Measurements from ENCODE around the gene DTNB. TPM values are rescaled to one million over a fixed set of nuclear protein-coding genes. Genes with fewer than 3 reads are reported as not detected.

DTNB gene
- total RNA-seq, 1 experiment from 2014 or later, result 51.9 TPM

GRCh38 chr2:25467743-25468142 is 205.6 kb downstream of the DTNB start:
- no peak for TF ChIP-seq EZH2 (IDR thresholded peaks at IDR 0.05; ENCODE audit: low read depth)
- no peak for TF ChIP-seq CTCF (conservative IDR thresholded peaks at IDR 0.05)
- Histone ChIP-seq H3K9me3 (ENCODE audit: insufficient read depth, low read depth) (no peaks in the 10 kb centered on the region), H3K4me3 (no peak overlapping the region), H3K9me2 (ENCODE audit: insufficient read depth) (no peaks in the 10 kb centered on the region), H3F3A (ENCODE audit: insufficient read depth, low read depth) (no peaks in the 10 kb centered on the region), H3K27me3 (ENCODE audit: insufficient read depth, low read depth) (no peaks in the 10 kb centered on the region), H3K27ac (no peak overlapping the region), H2AFZ (no peak overlapping the region), H3K4me2 (no peak overlapping the region), H3K4me1 (replicated peaks; ENCODE audit: insufficient read depth) (no peaks in the 10 kb centered on the region), H3K36me3 (ENCODE audit: low read depth) (no peaks in the 10 kb centered on the region), H3K79me2 (ENCODE audit: low read depth) (no peaks in the 10 kb centered on the region), H4K20me1 (ENCODE audit: insufficient read depth) (no peaks in the 10 kb centered on the region)
- ChIA-PET CTCF (no interaction called here), POLR2A (ENCODE audit: unreplicated experiment) (no interaction called here)
- no peak for DNase-seq
- no TSS peak for BruUV-seq (replicated peaks)
- intact Hi-C loops (cut with micrococcal nuclease; ENCODE audit: unreplicated experiment), result no loop called here

DNA sequence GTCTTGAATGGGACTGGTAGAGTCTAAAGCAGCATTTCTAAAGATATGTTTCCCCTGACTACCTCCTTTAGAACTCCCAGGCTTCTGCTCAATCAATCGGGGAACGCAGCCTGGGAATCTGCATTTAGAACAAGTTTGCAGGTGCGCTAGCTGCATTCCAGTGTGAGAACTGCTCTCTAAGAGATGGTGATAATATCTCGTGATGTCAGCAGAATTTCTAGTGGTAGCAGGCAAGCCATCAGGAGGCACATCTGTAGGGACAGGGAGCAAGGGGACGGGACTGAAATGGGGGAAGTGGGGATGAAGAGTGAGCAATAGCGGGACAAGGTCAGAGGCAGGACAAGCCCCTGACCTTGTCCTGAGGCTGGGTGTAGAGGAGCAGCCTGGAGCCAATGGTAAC is 211.4 kb downstream of the DTNB start:
- H3K27me3 ChIP-seq (ENCODE audit: insufficient read depth, low read depth), result no peaks in the 10 kb centered on the region
- no peak overlapping the region for H2AFZ ChIP-seq
- H3K79me2 ChIP-seq (ENCODE audit: low read depth), result no peaks in the 10 kb centered on the region
- H3K4me1 ChIP-seq (replicated peaks; ENCODE audit: insufficient read depth), result no peaks in the 10 kb centered on the region
- no peak overlapping the region for H3K4me3 ChIP-seq
- intact Hi-C loops (cut with micrococcal nuclease; ENCODE audit: unreplicated experiment), result no loop called here
- H3F3A ChIP-seq (ENCODE audit: insufficient read depth, low read depth), result no peaks in the 10 kb centered on the region
- no peaks in the 10 kb centered on the region for H3K36me3 ChIP-seq (ENCODE audit: low read depth)
- CTCF ChIA-PET, result no interaction called here
- POLR2A ChIA-PET (ENCODE audit: unreplicated experiment), result no interaction called here
- BruUV-seq (replicated peaks), result no TSS peak
- no peak overlapping the region for H3K27ac ChIP-seq
- no peaks in the 10 kb centered on the region for H3K9me3 ChIP-seq (ENCODE audit: insufficient read depth, low read depth)
- TF ChIP-seq CTCF (conservative IDR thresholded peaks at IDR 0.05) (no peak), EZH2 (IDR thresholded peaks at IDR 0.05; ENCODE audit: low read depth) (no peak)
- H4K20me1 ChIP-seq (ENCODE audit: insufficient read depth), result no peaks in the 10 kb centered on the region
- H3K9me2 ChIP-seq (ENCODE audit: insufficient read depth), result no peaks in the 10 kb centered on the region
- no peak overlapping the region for H3K4me2 ChIP-seq
- no peak for DNase-seq

DNA sequence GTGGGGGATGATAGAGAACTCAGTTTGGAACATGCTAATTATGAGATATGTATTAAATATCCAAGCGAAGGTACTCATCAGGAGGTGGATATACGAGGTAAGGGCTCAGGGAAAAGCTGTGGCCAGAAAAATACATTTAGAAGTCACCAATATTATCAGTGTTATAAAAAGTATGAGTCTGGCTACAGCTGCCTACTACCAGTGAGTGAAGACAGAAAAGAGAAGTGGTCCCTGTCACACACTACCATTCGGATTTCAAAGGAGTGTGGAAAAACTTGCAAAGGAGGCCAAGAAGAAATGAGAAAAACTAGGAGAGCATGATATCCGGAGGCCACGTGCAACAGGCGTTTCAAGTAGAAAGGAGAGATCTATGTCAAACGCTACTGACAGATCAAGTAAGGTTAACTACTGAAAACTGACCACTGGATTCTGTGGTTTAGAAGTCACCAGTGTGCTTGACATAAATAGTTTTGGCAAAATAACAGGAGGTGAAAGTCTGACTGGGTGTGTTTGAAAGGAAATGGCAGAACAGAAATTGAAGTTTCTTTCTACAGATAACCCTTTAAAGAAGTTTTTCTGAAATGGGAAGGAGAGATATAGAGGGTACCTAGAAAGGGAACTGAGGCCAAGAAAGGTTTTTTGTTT is 213.0 kb downstream of the DTNB start:
- no peak for TF ChIP-seq CTCF (conservative IDR thresholded peaks at IDR 0.05)
- no peak for TF ChIP-seq EZH2 (IDR thresholded peaks at IDR 0.05; ENCODE audit: low read depth)
- BruUV-seq (replicated peaks), result no TSS peak
- H3K27ac ChIP-seq, result no peak overlapping the region
- no peaks in the 10 kb centered on the region for H3F3A ChIP-seq (ENCODE audit: insufficient read depth, low read depth)
- H2AFZ ChIP-seq, result no peak overlapping the region
- no peak for DNase-seq
- no peak overlapping the region for H3K4me3 ChIP-seq
- H3K4me2 ChIP-seq, result no peak overlapping the region
- H3K79me2 ChIP-seq (ENCODE audit: low read depth), result no peaks in the 10 kb centered on the region
- H3K9me3 ChIP-seq (ENCODE audit: insufficient read depth, low read depth), result no peaks in the 10 kb centered on the region
- no peaks in the 10 kb centered on the region for H3K9me2 ChIP-seq (ENCODE audit: insufficient read depth)
- no peaks in the 10 kb centered on the region for H3K4me1 ChIP-seq (replicated peaks; ENCODE audit: insufficient read depth)
- no peaks in the 10 kb centered on the region for H3K27me3 ChIP-seq (ENCODE audit: insufficient read depth, low read depth)
- H3K36me3 ChIP-seq (ENCODE audit: low read depth), result no peaks in the 10 kb centered on the region
- intact Hi-C loops (cut with micrococcal nuclease; ENCODE audit: unreplicated experiment), result no loop called here
- ChIA-PET POLR2A (ENCODE audit: unreplicated experiment) (no interaction called here), CTCF (no interaction called here)
- no peaks in the 10 kb centered on the region for H4K20me1 ChIP-seq (ENCODE audit: insufficient read depth)

Measured in PC-9 (cell line).